CD14-positive monocyte (primary cell): Measurements from ENCODE around the gene MANF. TPM values are rescaled to one million over a fixed set of nuclear protein-coding genes. Genes with fewer than 3 reads are reported as not detected.

ENCODE experiments used
- DNase-seq, 3 donors: peaks; one replicate each; pipeline ENCODE4 v3.0.0-alpha.2; 2011 to 2022
- H2AFZ ChIP-seq: 2 replicates; pipeline ENCODE4 v1.6.0; 2012; ENCODE audit warnings: mild to moderate bottlenecking, low read depth, low read length, inconsistent platforms; ENCODE audit not compliant: insufficient read depth, poor library complexity, severe bottlenecking
- H3K27ac ChIP-seq, 2 donors: 1 replicate in 1 of 2; 2 replicates in 1 of 2; pipeline ENCODE4 v1.5.1; 2012 to 2013; ENCODE audit warnings: low read length in 2 of 2, control low read depth in 1 of 2, inconsistent platforms in 1 of 2, low read depth in 1 of 2, mild to moderate bottlenecking in 1 of 2
- H3K27me3 ChIP-seq, 2 donors: one replicate each; pipeline versions ENCODE4 v1.6.0 to v1.6.1; 2011 to 2013; ENCODE audit warnings: low read length in 2 of 2; ENCODE audit not compliant: control insufficient read depth in 2 of 2, insufficient read depth in 2 of 2
- H3K36me3 ChIP-seq, 2 donors: replicated peaks in 1 of 2; 1 replicate in 1 of 2; 2 replicates in 1 of 2; pipeline versions ENCODE4 v1.5.1 to v1.6.1; 2012 to 2013; ENCODE audit warnings: low read length in 2 of 2, control low read depth in 1 of 2, inconsistent platforms in 1 of 2, mild to moderate bottlenecking in 1 of 2; ENCODE audit not compliant: insufficient read depth in 2 of 2, control insufficient read depth in 1 of 2
- H3K4me1 ChIP-seq, 2 donors: 1 replicate in 1 of 2; 2 replicates in 1 of 2; pipeline versions ENCODE4 v1.5.1 to v1.6.1; 2012 to 2013; ENCODE audit warnings: low read length in 2 of 2, control low read depth in 1 of 2, inconsistent platforms in 1 of 2, mild to moderate bottlenecking in 1 of 2, moderate library complexity in 1 of 2; ENCODE audit not compliant: insufficient read depth in 2 of 2, control insufficient read depth in 1 of 2
- H3K4me2 ChIP-seq: replicated peaks from 2 replicates; pipeline ENCODE3; 2012; ENCODE audit warnings: low read length, moderate library complexity, mild to moderate bottlenecking; ENCODE audit not compliant: poor library complexity, severe bottlenecking; ENCODE audit errors: extremely low read depth
- H3K4me3 ChIP-seq, 3 experiments: fragments of 200-600 bp in 1 of 3; sonication (generic) in 1 of 3; replicated peaks in 1 of 3; 1 replicate in 2 of 3; 2 replicates in 1 of 3; pipeline ENCODE4 v1.5.1; 2011 to 2013; ENCODE audit warnings: low read length in 3 of 3, mild to moderate bottlenecking in 3 of 3, control low read depth in 2 of 3, low read depth in 2 of 3, inconsistent platforms in 1 of 3, moderate library complexity in 1 of 3
- H3K79me2 ChIP-seq: 2 replicates; pipeline ENCODE4 v1.6.0; 2012; ENCODE audit warnings: mild to moderate bottlenecking, control low read depth, inconsistent platforms, low read length, moderate library complexity; ENCODE audit not compliant: insufficient read depth
- H3K9ac ChIP-seq: 2 replicates; pipeline ENCODE4 v1.6.0; 2017; ENCODE audit warnings: low read length, mild to moderate bottlenecking; ENCODE audit not compliant: insufficient read depth, poor library complexity, severe bottlenecking
- H3K9me3 ChIP-seq, 2 donors: replicated peaks in 1 of 2; 1 replicate in 1 of 2; 2 replicates in 1 of 2; pipeline versions ENCODE4 v1.5.1 to v1.6.1; 2012 to 2013; ENCODE audit warnings: low read length in 2 of 2, control low read depth in 1 of 2; ENCODE audit not compliant: control insufficient read depth in 1 of 2, insufficient read depth in 1 of 2
- H4K20me1 ChIP-seq: 2 replicates; pipeline ENCODE4 v1.6.0; 2012; ENCODE audit warnings: mild to moderate bottlenecking, low read length, control low read depth, moderate library complexity; ENCODE audit not compliant: insufficient read depth
- H3K27ac Mint-ChIP-seq, 7 donors: one replicate each; pipeline ENCODE4 v1.8.0; 2020; ENCODE audit warnings: mild to moderate bottlenecking in 7 of 7, mixed read lengths in 7 of 7, moderate library complexity in 6 of 7, inconsistent platforms in 2 of 7
- H3K27me3 Mint-ChIP-seq, 3 donors: one replicate each; pipeline ENCODE4 v1.8.0; 2021 to 2022; ENCODE audit warnings: low read depth in 3 of 3, mild to moderate bottlenecking in 3 of 3, mixed read lengths in 3 of 3, moderate library complexity in 3 of 3, inconsistent platforms in 1 of 3
- H3K36me3 Mint-ChIP-seq, 2 donors: one replicate each; pipeline ENCODE4 v1.8.0; 2020; ENCODE audit warnings: mixed read lengths in 2 of 2, inconsistent platforms in 1 of 2, mild to moderate bottlenecking in 1 of 2
- H3K4me1 Mint-ChIP-seq: one replicate; pipeline ENCODE4 v1.8.0; 2020; ENCODE audit warnings: mild to moderate bottlenecking, mixed read lengths
- H3K4me3 Mint-ChIP-seq, 2 donors: one replicate each; pipeline ENCODE4 v1.8.0; 2020; ENCODE audit warnings: mild to moderate bottlenecking in 2 of 2, mixed read lengths in 2 of 2, moderate library complexity in 1 of 2
- H3K9me3 Mint-ChIP-seq, 7 donors: one replicate each; pipeline ENCODE4 v1.8.0; 2020 to 2022; ENCODE audit warnings: mixed read lengths in 7 of 7, mild to moderate bottlenecking in 6 of 7, moderate library complexity in 6 of 7, inconsistent platforms in 2 of 7
- CTCF ChIP-seq: fragments of 200-600 bp; IDR thresholded peaks from one replicate; pipeline ENCODE4 v1.8.0; 2022; ENCODE audit warnings: antibody characterized with exemption, mild to moderate bottlenecking
- WGBS: methylation state at CpG from one replicate; pipeline ENCODE4 v1.1.5; 2013; ENCODE audit warnings: missing lambda C conversion rate; ENCODE audit not compliant: insufficient coverage; 5-methylcytosine and 5-hydroxymethylcytosine counted together
- intact Hi-C, 2 donors: fragments of 100-400 bp; cut with micrococcal nuclease; formaldehyde crosslinking; loops; one replicate each; pipeline versions ENCODE4 v1.15.0 to v1.15.1; 2023
- polyA plus RNA-seq, 3 donors: library from polyadenylated mRNA; depleted of rRNA in 1 of 3; unstranded in 2 of 3; stranded (reverse) in 1 of 3; fragments of 300-500 nt in 2 of 3; fragments of >200 nt in 1 of 3; fragmentation: Illumina TruSeq in 2 of 3; gene quantifications; 1 replicate in 2 of 3; 2 replicates in 1 of 3; pipeline ENCODE4 v1.2.3, GENCODE V29; 2012 to 2021

Gene MANF
- polyA plus RNA-seq, 3 donors = 14.1 to 30.2 (median 23.6) TPM

GRCh38 chr3:51381333-51381705 is 3.8 kb upstream of the MANF start:
- Histone ChIP-seq H3K4me1 (peaks cover 14 to 18% of the 10 kb centered on the region in 2 donors), H2AFZ (no peak overlapping the region), H3K4me3 (no peak overlapping the region), H3K27ac (no peak overlapping the region), H3K9me3 (no peaks in the 10 kb centered on the region), H3K79me2 (peaks cover 29% of the 10 kb centered on the region), H4K20me1 (peaks cover 5% of the 10 kb centered on the region), H3K9ac (no peak overlapping the region), H3K36me3 (no peaks in the 10 kb centered on the region), H3K4me2 (no peak overlapping the region), H3K27me3 (no peaks in the 10 kb centered on the region)
- H3K27me3 Mint-ChIP-seq = peaks cover 1 to 10% (median 4%) of the 10 kb centered on the region in 3 donors
- no peaks in the 10 kb centered on the region for H3K9me3 Mint-ChIP-seq
- peaks cover 27% of the 10 kb centered on the region for H3K4me1 Mint-ChIP-seq
- 100% methylated on average over 13 of the region's 18 CpGs for WGBS
- H3K36me3 Mint-ChIP-seq = peaks cover 0 to 2% of the 10 kb centered on the region in 2 donors
- intact Hi-C loops = loop anchor here (5.0 to 10.0 kb wide), 2 partner anchors 301 to 1153 kb away; partner anchors contain the start of genes NT5DC2 (in 1 of the 2) and UQCC5 (in 1 of the 2)
- TF ChIP-seq CTCF = no peak
- no peak overlapping the region for H3K27ac Mint-ChIP-seq
- no peak for DNase-seq
- H3K4me3 Mint-ChIP-seq = no peak overlapping the region

- H3K27me3 ChIP-seq = no peaks in the 10 kb centered on the region
- no peaks in the 10 kb centered on the region for H3K9me3 Mint-ChIP-seq
- intact Hi-C loops = loop anchor here (5.0 to 10.0 kb wide), 2 partner anchors 300 to 1153 kb away; partner anchors contain the start of genes NT5DC2 (in 1 of the 2) and UQCC5 (in 1 of the 2)
- peaks cover 37% of the 10 kb centered on the region for H3K79me2 ChIP-seq
- H3K27ac Mint-ChIP-seq = peak overlapping the region in 1 of 7 donors; percentile 27
- peaks cover 0 to under 1% of the 10 kb centered on the region in 2 donors for H3K36me3 ChIP-seq
- H3K27ac ChIP-seq = no peak overlapping the region
- no CpG with 5 or more reads among the region's 4 CpGs for WGBS
- H3K4me3 ChIP-seq = no peak overlapping the region
- H3K4me3 Mint-ChIP-seq = no peak overlapping the region
- H3K4me1 ChIP-seq = peaks cover 23 to 27% of the 10 kb centered on the region in 2 donors
- H3K9ac ChIP-seq = no peak overlapping the region
- DNase-seq = no peak
- H4K20me1 ChIP-seq = peaks cover 11% of the 10 kb centered on the region
- no peak for TF ChIP-seq CTCF
- no peak overlapping the region for H2AFZ ChIP-seq
- H3K27me3 Mint-ChIP-seq = peaks cover 3 to 10% (median 4%) of the 10 kb centered on the region in 3 donors
- no peaks in the 10 kb centered on the region for H3K9me3 ChIP-seq
- H3K4me1 Mint-ChIP-seq = peaks cover 35% of the 10 kb centered on the region
- peaks cover 0 to 5% of the 10 kb centered on the region in 2 donors for H3K36me3 Mint-ChIP-seq
- H3K4me2 ChIP-seq = no peak overlapping the region
Measured at GRCh38 chr3:51382076-51382745, 2.9 kb upstream of the MANF start.
